WTC11 (cell line): ENCODE data around the gene VGF.

Experiments used
- ATF3 ChIP-seq: sonication (generic); formaldehyde crosslinking; conservative IDR thresholded peaks from 2 replicates; pipeline ENCODE4 v1.8.1; 2022; ENCODE audit warnings: mild to moderate bottlenecking, missing genetic modification reagents
- CTCF ChIP-seq: fragments of 200-600 bp; IDR thresholded peaks from 2 replicates; pipeline ENCODE4 v1.8.0; 2022; ENCODE audit warnings: antibody characterized with exemption
- RELA ChIP-seq: sonication (generic); formaldehyde crosslinking; IDR thresholded peaks from 2 replicates; pipeline ENCODE4 v1.8.1; 2022; ENCODE audit warnings: missing genetic modification reagents, mild to moderate bottlenecking, borderline replicate concordance
- SP1 ChIP-seq: sonication (generic); formaldehyde crosslinking; conservative IDR thresholded peaks from 2 replicates; pipeline ENCODE4 v1.8.1; 2022; ENCODE audit warnings: missing genetic modification reagents
- TEAD1 ChIP-seq: sonication (generic); formaldehyde crosslinking; IDR thresholded peaks from 2 replicates; pipeline ENCODE4 v1.8.0; 2022; ENCODE audit warnings: mild to moderate bottlenecking, missing genetic modification reagents
- TF ChIP-seq, protein P1 (sequence below): sonication (generic); formaldehyde crosslinking; IDR thresholded peaks from 2 replicates; pipeline ENCODE4 v1.8.0; 2022; ENCODE audit warnings: mild to moderate bottlenecking, missing genetic modification reagents
- TF ChIP-seq, protein P2 (sequence below): sonication (generic); formaldehyde crosslinking; IDR thresholded peaks from 2 replicates; pipeline ENCODE4 v1.8.1; 2022; ENCODE audit warnings: low read depth, mild to moderate bottlenecking, moderate library complexity, missing genetic modification reagents, borderline replicate concordance
- TF ChIP-seq, protein P3 (sequence below): sonication (generic); formaldehyde crosslinking; IDR thresholded peaks from 2 replicates; pipeline ENCODE4 v1.8.0; 2022; ENCODE audit warnings: mild to moderate bottlenecking, missing genetic modification reagents

DNA sequence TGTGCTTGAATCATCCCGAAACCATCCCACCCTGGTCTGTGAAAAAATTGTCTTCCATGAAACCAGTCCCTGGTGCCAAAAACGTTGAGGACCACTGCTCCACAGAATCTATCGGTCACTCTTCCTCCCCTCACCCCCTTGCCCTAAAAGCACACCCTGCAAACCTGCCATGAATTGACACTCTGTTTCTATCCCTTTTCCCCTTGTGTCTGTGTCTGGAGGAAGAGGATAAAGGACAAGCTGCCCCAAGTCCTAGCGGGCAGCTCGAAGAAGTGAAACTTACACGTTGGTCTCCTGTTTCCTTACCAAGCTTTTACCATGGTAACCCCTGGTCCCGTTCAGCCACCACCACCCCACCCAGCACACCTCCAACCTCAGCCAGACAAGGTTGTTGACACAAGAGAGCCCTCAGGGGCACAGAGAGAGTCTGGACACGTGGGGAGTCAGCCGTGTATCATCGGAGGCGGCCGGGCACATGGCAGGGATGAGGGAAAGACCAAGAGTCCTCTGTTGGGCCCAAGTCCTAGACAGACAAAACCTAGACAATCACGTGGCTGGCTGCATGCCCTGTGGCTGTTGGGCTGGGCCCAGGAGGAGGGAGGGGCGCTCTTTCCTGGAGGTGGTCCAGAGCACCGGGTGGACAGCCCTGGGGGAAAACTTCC is 39.2 kb downstream of the VGF start:
- TF ChIP-seq, protein P1, sequence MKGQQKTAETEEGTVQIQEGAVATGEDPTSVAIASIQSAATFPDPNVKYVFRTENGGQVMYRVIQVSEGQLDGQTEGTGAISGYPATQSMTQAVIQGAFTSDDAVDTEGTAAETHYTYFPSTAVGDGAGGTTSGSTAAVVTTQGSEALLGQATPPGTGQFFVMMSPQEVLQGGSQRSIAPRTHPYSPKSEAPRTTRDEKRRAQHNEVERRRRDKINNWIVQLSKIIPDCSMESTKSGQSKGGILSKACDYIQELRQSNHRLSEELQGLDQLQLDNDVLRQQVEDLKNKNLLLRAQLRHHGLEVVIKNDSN (CRISPR knock-in tag) = no peak
- TF ChIP-seq SP1 (no peak), CTCF (no peak), RELA (CRISPR knock-in tag) (no peak), TEAD1 (no peak), ATF3 (CRISPR knock-in tag) (no peak)
- TF ChIP-seq, protein P2, sequence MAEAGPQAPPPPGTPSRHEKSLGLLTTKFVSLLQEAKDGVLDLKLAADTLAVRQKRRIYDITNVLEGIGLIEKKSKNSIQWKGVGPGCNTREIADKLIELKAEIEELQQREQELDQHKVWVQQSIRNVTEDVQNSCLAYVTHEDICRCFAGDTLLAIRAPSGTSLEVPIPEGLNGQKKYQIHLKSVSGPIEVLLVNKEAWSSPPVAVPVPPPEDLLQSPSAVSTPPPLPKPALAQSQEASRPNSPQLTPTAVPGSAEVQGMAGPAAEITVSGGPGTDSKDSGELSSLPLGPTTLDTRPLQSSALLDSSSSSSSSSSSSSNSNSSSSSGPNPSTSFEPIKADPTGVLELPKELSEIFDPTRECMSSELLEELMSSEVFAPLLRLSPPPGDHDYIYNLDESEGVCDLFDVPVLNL (CRISPR knock-in tag) = no peak
- TF ChIP-seq, protein P3, sequence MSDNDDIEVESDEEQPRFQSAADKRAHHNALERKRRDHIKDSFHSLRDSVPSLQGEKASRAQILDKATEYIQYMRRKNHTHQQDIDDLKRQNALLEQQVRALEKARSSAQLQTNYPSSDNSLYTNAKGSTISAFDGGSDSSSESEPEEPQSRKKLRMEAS (CRISPR knock-in tag) = no peak
